C4-2B (cell line): ENCODE data around the gene MRPL18.

Source experiments
- ZFX ChIP-seq: fragments of 450-650 bp; IDR thresholded peaks from 2 replicates; pipeline ENCODE4 v1.6.1; 2017
- TF ChIP-seq, protein P1 (sequence below): fragments of 450-650 bp; conservative IDR thresholded peaks from 2 replicates; pipeline ENCODE4 v1.5.1; 2017; ENCODE audit warnings: mild to moderate bottlenecking

DNA sequence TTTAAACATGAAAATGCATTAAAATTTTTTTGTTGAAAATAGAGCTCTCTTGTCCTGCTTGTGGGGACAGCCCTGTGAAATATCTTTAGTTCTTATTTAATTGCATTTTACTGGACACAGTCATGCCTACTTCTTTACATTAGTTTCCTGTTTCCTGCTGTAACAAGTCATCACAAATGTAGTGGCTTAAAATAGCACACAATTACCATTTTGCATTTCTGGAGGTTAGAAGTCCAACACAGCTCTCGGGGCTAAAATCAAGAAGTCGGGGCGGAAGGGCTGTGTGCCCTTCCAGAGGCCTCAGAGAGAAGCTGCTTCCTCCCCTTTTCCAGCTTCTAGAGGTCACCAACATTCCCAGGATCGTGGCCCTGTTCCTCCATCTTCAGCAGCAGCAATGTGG lies 39.3 kb downstream of the MRPL18 start:
- TF ChIP-seq, protein P1, sequence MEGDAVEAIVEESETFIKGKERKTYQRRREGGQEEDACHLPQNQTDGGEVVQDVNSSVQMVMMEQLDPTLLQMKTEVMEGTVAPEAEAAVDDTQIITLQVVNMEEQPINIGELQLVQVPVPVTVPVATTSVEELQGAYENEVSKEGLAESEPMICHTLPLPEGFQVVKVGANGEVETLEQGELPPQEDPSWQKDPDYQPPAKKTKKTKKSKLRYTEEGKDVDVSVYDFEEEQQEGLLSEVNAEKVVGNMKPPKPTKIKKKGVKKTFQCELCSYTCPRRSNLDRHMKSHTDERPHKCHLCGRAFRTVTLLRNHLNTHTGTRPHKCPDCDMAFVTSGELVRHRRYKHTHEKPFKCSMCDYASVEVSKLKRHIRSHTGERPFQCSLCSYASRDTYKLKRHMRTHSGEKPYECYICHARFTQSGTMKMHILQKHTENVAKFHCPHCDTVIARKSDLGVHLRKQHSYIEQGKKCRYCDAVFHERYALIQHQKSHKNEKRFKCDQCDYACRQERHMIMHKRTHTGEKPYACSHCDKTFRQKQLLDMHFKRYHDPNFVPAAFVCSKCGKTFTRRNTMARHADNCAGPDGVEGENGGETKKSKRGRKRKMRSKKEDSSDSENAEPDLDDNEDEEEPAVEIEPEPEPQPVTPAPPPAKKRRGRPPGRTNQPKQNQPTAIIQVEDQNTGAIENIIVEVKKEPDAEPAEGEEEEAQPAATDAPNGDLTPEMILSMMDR, result no peak
- no peak for TF ChIP-seq ZFX
